Measurements from ENCODE around the gene EXPH5.

- TF ChIP-seq, protein P1, sequence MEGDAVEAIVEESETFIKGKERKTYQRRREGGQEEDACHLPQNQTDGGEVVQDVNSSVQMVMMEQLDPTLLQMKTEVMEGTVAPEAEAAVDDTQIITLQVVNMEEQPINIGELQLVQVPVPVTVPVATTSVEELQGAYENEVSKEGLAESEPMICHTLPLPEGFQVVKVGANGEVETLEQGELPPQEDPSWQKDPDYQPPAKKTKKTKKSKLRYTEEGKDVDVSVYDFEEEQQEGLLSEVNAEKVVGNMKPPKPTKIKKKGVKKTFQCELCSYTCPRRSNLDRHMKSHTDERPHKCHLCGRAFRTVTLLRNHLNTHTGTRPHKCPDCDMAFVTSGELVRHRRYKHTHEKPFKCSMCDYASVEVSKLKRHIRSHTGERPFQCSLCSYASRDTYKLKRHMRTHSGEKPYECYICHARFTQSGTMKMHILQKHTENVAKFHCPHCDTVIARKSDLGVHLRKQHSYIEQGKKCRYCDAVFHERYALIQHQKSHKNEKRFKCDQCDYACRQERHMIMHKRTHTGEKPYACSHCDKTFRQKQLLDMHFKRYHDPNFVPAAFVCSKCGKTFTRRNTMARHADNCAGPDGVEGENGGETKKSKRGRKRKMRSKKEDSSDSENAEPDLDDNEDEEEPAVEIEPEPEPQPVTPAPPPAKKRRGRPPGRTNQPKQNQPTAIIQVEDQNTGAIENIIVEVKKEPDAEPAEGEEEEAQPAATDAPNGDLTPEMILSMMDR (tag by site-specific recombination; IDR thresholded peaks at IDR 0.05) = no peak
- no peak for TF ChIP-seq ZNF707 (tag by site-specific recombination; IDR thresholded peaks at IDR 0.05)
- TF ChIP-seq ZNF239 (tag by site-specific recombination; IDR thresholded peaks at IDR 0.05) = no peak
- TF ChIP-seq HOXA7 (CRISPR knock-in tag; IDR thresholded peaks at IDR 0.05; ENCODE audit: borderline replicate concordance) = no peak
Observed at GRCh38 chr11:108589136-108589535, 4.4 kb downstream of the EXPH5 start.
